OCI-LY1 (cell line): ENCODE results near the gene SYCE1.
A peak's percentile ranks its signal among the peaks of the same experiment; 100 is the strongest.
"Not testable (repeated sequence)": the region's sequence is repeated elsewhere in the genome, so short reads cannot be mapped to it uniquely, and the experiment has no call there.

Experiments
- H2AFZ ChIP-seq: fragments of 200-600 bp; sonication (generic), shearing (Covaris generic); 2 replicates; pipeline ENCODE4 v1.6.0; 2014; ENCODE audit warnings: antibody characterized with exemption, mild to moderate bottlenecking, low read length
- H3F3A ChIP-seq: fragments of 200-600 bp; sonication (generic), shearing (Covaris generic); 2 replicates; pipeline ENCODE4 v1.6.0; 2014; ENCODE audit warnings: mild to moderate bottlenecking, antibody characterized with exemption, low read length, moderate library complexity; ENCODE audit not compliant: insufficient read depth
- H3K27ac ChIP-seq: fragments of 200-600 bp; sonication (generic); 2 replicates; pipeline ENCODE4 v1.5.1; 2014; ENCODE audit warnings: low read length, mixed run types, mild to moderate bottlenecking, low read depth; ENCODE audit not compliant: poor library complexity, severe bottlenecking
- H3K27me3 ChIP-seq: fragments of 200-600 bp; sonication (generic); 2 replicates; pipeline ENCODE4 v1.6.0; 2014; ENCODE audit warnings: antibody characterized with exemption, mild to moderate bottlenecking, low read length, moderate library complexity; ENCODE audit not compliant: insufficient read depth
- H3K36me3 ChIP-seq: fragments of 200-600 bp; sonication (generic); 2 replicates; pipeline ENCODE4 v1.6.1; 2014; ENCODE audit warnings: mild to moderate bottlenecking, antibody characterized with exemption, low read length, moderate library complexity, mixed read lengths; ENCODE audit not compliant: insufficient read depth
- H3K4me1 ChIP-seq: fragments of 200-600 bp; sonication (generic); 2 replicates; pipeline ENCODE4 v1.5.1; 2014; ENCODE audit warnings: mild to moderate bottlenecking, low read length, moderate library complexity; ENCODE audit not compliant: insufficient read depth, severe bottlenecking
- H3K4me2 ChIP-seq: fragments of 200-600 bp; sonication (generic), shearing (Covaris generic); 2 replicates; pipeline ENCODE4 v1.6.1; 2014; ENCODE audit warnings: low read length
- H3K4me3 ChIP-seq: fragments of 200-600 bp; sonication (generic); 2 replicates; pipeline ENCODE4 v1.5.1; 2014; ENCODE audit warnings: low read length, low read depth, mild to moderate bottlenecking, mixed read lengths; ENCODE audit not compliant: poor library complexity, severe bottlenecking
- H3K79me2 ChIP-seq: fragments of 200-600 bp; shearing (Covaris generic); 2 replicates; pipeline ENCODE4 v1.6.1; 2016; ENCODE audit warnings: mixed run types, low read length, mixed read lengths; ENCODE audit not compliant: insufficient read depth
- H3K9ac ChIP-seq: fragments of 200-600 bp; sonication (generic), shearing (Covaris generic); 2 replicates; pipeline ENCODE4 v1.6.1; 2014; ENCODE audit warnings: mild to moderate bottlenecking, low read length, mixed read lengths
- H3K9me2 ChIP-seq: fragments of 200-600 bp; sonication (generic), shearing (Covaris generic); 2 replicates; pipeline ENCODE4 v1.6.1; 2014; ENCODE audit warnings: low read depth, mild to moderate bottlenecking, low read length, mixed read lengths
- H3K9me3 ChIP-seq: fragments of 200-600 bp; shearing (Covaris generic); 2 replicates; pipeline ENCODE4 v1.6.1; 2014; ENCODE audit warnings: low read length, mixed read lengths
- H4K20me1 ChIP-seq: fragments of 200-600 bp; sonication (generic), shearing (Covaris generic); 2 replicates; pipeline ENCODE4 v1.6.0; 2016; ENCODE audit warnings: mild to moderate bottlenecking, low read length; ENCODE audit not compliant: insufficient read depth
- CTCF ChIP-seq: fragments of 200-600 bp; sonication (generic), shearing (Covaris generic); IDR thresholded peaks from 2 replicates; pipeline ENCODE4 v1.5.1; 2017; ENCODE audit warnings: mild to moderate bottlenecking, antibody characterized with exemption, low read length, moderate library complexity, mixed read lengths
- EZH2 ChIP-seq: fragments of 200-600 bp; sonication (generic), shearing (Covaris generic); IDR thresholded peaks from 2 replicates; pipeline ENCODE4 v1.8.0; 2017; ENCODE audit warnings: borderline replicate concordance, mixed run types, mild to moderate bottlenecking, antibody characterized with exemption, low read length, moderate library complexity, mixed read lengths

SYCE1 gene

GRCh38 chr10:133523631-133524203, 41.7 kb downstream of the SYCE1 start:
- peaks cover 7% of the 10 kb centered on the region; the same call in 1 of the 2 replicates for H3K9me3 ChIP-seq
- H3K27me3 ChIP-seq: no peaks in the 10 kb centered on the region; the same call in 1 of the 2 replicates
- H4K20me1 ChIP-seq: no peaks in the 10 kb centered on the region
- no peak overlapping the region for H3K27ac ChIP-seq
- no peaks in the 10 kb centered on the region for H3F3A ChIP-seq
- H2AFZ ChIP-seq: no peak overlapping the region
- no peak overlapping the region for H3K4me2 ChIP-seq
- H3K9ac ChIP-seq: no peak overlapping the region
- H3K4me3 ChIP-seq: no peak overlapping the region
- peaks cover 13% of the 10 kb centered on the region for H3K4me1 ChIP-seq
- H3K9me2 ChIP-seq: no peaks in the 10 kb centered on the region
- TF ChIP-seq CTCF: no peak
- TF ChIP-seq EZH2: no peak
- no peaks in the 10 kb centered on the region; the same call in 1 of the 2 replicates for H3K36me3 ChIP-seq
- H3K79me2 ChIP-seq: no peaks in the 10 kb centered on the region

- Histone ChIP-seq H3K27ac (no peak overlapping the region), H3K4me3 (peak overlapping the region; percentile 57), H2AFZ (peak overlapping the region; percentile 83), H3K36me3 (no peaks in the 10 kb centered on the region; the same call in 1 of the 2 replicates), H3K9me2 (no peaks in the 10 kb centered on the region), H3K9me3 (peaks cover 7% of the 10 kb centered on the region; the same call in 1 of the 2 replicates), H3K27me3 (no peaks in the 10 kb centered on the region; the same call in 1 of the 2 replicates), H3K79me2 (no peaks in the 10 kb centered on the region), H3K9ac (peak overlapping the region; percentile 57), H4K20me1 (no peaks in the 10 kb centered on the region), H3F3A (no peaks in the 10 kb centered on the region), H3K4me2 (peak overlapping the region; percentile 71), H3K4me1 (peaks cover 13% of the 10 kb centered on the region)
- TF ChIP-seq CTCF (peak; percentile 91), EZH2 (no peak)
Observed at GRCh38 chr10:133520193-133520738, 45.1 kb downstream of the SYCE1 start.

GRCh38 chr10:133518517-133518916, 46.9 kb downstream of the SYCE1 start:
- not testable (repeated sequence) for H3K36me3 ChIP-seq

GRCh38 chr10:133516057-133516456, 49.3 kb downstream of the SYCE1 start:
- Histone ChIP-seq H3K4me3 (no peak overlapping the region), H3K9me2 (no peaks in the 10 kb centered on the region), H3K4me1 (peaks cover 13% of the 10 kb centered on the region), H3K27me3 (no peaks in the 10 kb centered on the region; the same call in 1 of the 2 replicates), H3F3A (no peaks in the 10 kb centered on the region), H2AFZ (no peak overlapping the region), H3K4me2 (no peak overlapping the region), H3K9me3 (no peaks in the 10 kb centered on the region), H3K79me2 (no peaks in the 10 kb centered on the region), H3K36me3 (no peaks in the 10 kb centered on the region), H3K9ac (no peak overlapping the region), H4K20me1 (no peaks in the 10 kb centered on the region), H3K27ac (no peak overlapping the region)
- no peak for TF ChIP-seq EZH2
- TF ChIP-seq CTCF: no peak

More at GRCh38 chr10:133518517-133518916, 46.9 kb downstream of the SYCE1 start:
- not testable (repeated sequence) for H3F3A ChIP-seq, H3K9me3 ChIP-seq, H3K9me2 ChIP-seq, H3K79me2 ChIP-seq, H2AFZ ChIP-seq, H3K27me3 ChIP-seq, H4K20me1 ChIP-seq, H3K9ac ChIP-seq, H3K4me2 ChIP-seq, H3K4me3 ChIP-seq, H3K27ac ChIP-seq
- peaks cover 13% of the 10 kb centered on the region for H3K4me1 ChIP-seq
